Neural crest cell (in vitro differentiated cells): ENCODE results near the gene ZNF813. TPM values are rescaled to one million over a fixed set of nuclear protein-coding genes. Genes with fewer than 3 reads are reported as not detected.
A peak's percentile ranks its signal among the peaks of the same experiment; 100 is the strongest.
"Not testable (repeated sequence)": the region's sequence is repeated elsewhere in the genome, so short reads cannot be mapped to it uniquely, and the experiment has no call there.

Experiments
- DNase-seq: peaks from one replicate; pipeline ENCODE4 v3.0.0; 2021; ENCODE audit warnings: low read depth, mixed read lengths, low spot score
- H3K27ac Mint-ChIP-seq: one replicate; pipeline ENCODE4 v1.8.0; 2021; ENCODE audit warnings: mild to moderate bottlenecking, mixed read lengths; ENCODE audit not compliant: unreplicated experiment
- H3K27me3 Mint-ChIP-seq: 2 replicates; pipeline ENCODE4 v1.8.0; 2021; ENCODE audit warnings: low read depth, mild to moderate bottlenecking, mixed read lengths
- H3K36me3 Mint-ChIP-seq: 2 replicates; pipeline ENCODE4 v1.8.0; 2021; ENCODE audit warnings: low read depth, mild to moderate bottlenecking, mixed read lengths
- H3K4me1 Mint-ChIP-seq: 2 replicates; pipeline ENCODE4 v1.8.0; 2021; ENCODE audit warnings: mixed read lengths
- H3K4me3 Mint-ChIP-seq: one replicate; pipeline ENCODE4 v1.8.0; 2021; ENCODE audit warnings: mild to moderate bottlenecking, mixed read lengths
- H3K9me3 Mint-ChIP-seq: 2 replicates; pipeline ENCODE4 v1.8.0; 2021; ENCODE audit warnings: mixed read lengths
- total RNA-seq: library from RNA; stranded (reverse); gene quantifications from 2 replicates; pipeline ENCODE4 v1.2.1, GENCODE V29; 2021
- TF ChIP-seq, protein P1 (sequence below): fragments of 200-600 bp; sonication (generic); conservative IDR thresholded peaks from 2 replicates; pipeline ENCODE4 v1.5.0; 2021; ENCODE audit warnings: antibody characterized with exemption, mild to moderate bottlenecking

Gene ZNF813
- total RNA-seq, 1 donor from 2014 or later, result 8.6 TPM

GRCh38 chr19:53485046-53486004 is 17.8 kb downstream of the ZNF813 start:
- H3K4me1 Mint-ChIP-seq, result no peaks in the 10 kb centered on the region
- peaks cover 72% of the 10 kb centered on the region for H3K36me3 Mint-ChIP-seq
- H3K27ac Mint-ChIP-seq, result no peak overlapping the region
- no peak for DNase-seq
- no peaks in the 10 kb centered on the region for H3K27me3 Mint-ChIP-seq
- TF ChIP-seq, protein P1, sequence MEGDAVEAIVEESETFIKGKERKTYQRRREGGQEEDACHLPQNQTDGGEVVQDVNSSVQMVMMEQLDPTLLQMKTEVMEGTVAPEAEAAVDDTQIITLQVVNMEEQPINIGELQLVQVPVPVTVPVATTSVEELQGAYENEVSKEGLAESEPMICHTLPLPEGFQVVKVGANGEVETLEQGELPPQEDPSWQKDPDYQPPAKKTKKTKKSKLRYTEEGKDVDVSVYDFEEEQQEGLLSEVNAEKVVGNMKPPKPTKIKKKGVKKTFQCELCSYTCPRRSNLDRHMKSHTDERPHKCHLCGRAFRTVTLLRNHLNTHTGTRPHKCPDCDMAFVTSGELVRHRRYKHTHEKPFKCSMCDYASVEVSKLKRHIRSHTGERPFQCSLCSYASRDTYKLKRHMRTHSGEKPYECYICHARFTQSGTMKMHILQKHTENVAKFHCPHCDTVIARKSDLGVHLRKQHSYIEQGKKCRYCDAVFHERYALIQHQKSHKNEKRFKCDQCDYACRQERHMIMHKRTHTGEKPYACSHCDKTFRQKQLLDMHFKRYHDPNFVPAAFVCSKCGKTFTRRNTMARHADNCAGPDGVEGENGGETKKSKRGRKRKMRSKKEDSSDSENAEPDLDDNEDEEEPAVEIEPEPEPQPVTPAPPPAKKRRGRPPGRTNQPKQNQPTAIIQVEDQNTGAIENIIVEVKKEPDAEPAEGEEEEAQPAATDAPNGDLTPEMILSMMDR, result no peak
- peaks cover 22% of the 10 kb centered on the region for H3K9me3 Mint-ChIP-seq
- H3K4me3 Mint-ChIP-seq, result no peak overlapping the region

DNA sequence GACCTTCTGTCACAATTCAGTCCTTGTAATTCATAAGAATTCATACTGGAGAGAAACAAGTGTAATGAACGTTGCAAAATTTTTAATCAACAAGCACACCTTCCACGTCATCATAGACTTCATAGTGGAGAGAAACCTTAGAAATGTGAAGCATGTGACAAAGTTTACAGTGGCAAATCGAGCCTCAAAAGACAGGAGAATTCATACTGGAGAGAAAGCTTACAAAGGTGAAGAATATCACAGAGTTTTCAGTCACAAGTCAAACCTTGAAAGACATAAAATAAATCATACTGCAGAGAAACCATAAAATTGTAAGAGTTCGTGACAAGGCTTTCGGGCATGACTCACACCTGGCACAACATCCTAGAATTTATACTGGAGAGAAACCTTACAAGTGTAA is 24.6 kb downstream of the ZNF813 start:
- no peak overlapping the region for H3K27ac Mint-ChIP-seq
- peaks cover under 1% of the 10 kb centered on the region for H3K4me1 Mint-ChIP-seq
- peaks cover 29% of the 10 kb centered on the region for H3K9me3 Mint-ChIP-seq
- TF ChIP-seq, protein P1, result no peak
- no peak overlapping the region for H3K4me3 Mint-ChIP-seq
- no peaks in the 10 kb centered on the region for H3K27me3 Mint-ChIP-seq
- H3K36me3 Mint-ChIP-seq, result peaks cover 72% of the 10 kb centered on the region
- DNase-seq, result no peak

DNA sequence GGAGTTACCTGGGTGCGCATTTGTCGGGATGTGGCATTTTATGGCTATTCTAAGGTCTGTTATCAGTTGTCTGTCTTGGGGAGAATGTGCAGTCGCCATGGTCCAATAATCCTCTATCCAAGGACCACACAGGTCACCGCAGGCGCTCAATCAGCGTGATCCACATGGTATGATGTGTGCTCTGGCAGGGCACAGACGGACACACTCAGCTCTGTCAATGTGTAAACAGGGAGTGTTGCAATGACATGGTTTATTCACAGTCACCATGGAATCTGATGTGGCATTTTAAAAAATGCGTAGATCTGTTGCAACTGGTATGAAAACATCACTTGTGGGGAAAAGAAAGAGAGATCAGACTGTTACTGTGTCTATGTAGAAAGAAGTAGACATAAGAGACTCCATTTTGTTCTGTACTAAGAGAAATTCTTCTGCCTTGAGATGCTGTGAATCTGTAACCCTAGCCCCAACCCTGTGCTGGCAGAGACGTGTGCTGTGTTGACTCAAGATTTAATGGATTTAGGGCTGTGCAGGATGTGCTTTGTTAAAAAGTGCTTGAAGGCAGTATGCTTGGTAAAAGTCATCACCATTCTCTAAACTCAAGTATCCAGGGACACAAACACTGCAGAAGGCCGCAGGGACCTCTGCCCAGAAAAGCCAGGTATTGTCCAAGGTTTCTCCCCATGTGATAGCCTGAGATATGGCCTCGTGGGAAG is 29.9 kb downstream of the ZNF813 start:
- not testable (repeated sequence) for H3K4me3 Mint-ChIP-seq, H3K27ac Mint-ChIP-seq, DNase-seq, H3K27me3 Mint-ChIP-seq, H3K4me1 Mint-ChIP-seq
- Mint-ChIP-seq H3K36me3 (peaks cover 31% of the 10 kb centered on the region), H3K9me3 (peaks cover 12% of the 10 kb centered on the region)

DNA sequence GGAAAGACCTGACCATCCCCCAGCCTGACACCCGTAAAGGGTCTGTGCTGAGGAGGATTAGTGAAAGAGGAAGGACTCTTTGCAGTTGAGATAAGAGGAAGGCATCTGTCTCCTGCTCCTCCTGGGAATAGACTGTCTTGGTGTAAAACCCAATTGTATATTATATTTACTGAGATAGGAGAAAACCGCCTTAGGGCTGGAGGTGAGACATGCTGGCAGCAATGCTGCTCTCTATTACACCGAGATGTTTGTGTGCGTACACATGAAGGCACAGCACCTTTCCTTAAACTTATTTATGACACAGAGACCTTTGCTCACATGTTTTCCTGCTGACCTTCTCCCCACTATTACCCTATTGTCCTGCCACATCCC is 30.5 kb downstream of the ZNF813 start:
- Mint-ChIP-seq H3K36me3 (peaks cover 26% of the 10 kb centered on the region), H3K9me3 (peaks cover 10% of the 10 kb centered on the region)
- H3K27ac Mint-ChIP-seq, H3K4me3 Mint-ChIP-seq, DNase-seq, H3K4me1 Mint-ChIP-seq, H3K27me3 Mint-ChIP-seq: not testable (repeated sequence)

DNA sequence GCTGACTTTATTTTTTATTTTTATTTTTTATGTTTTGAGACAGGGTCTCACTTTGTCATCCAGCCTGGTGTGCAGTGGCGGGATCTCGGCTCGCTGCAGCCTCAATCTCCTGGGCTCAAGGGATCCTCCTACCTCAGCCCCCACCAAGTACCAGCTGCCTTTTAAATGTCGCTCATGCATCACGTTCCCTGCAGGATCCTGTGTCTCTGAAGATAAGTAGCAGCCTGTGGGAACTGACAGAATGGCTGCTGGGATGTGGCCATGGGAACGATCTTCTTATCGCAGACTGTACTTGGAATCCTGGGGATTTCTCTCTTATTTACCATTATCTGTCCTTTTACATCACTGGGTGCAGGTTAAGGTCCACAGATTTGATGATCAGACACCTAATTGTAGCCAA is 35.6 kb downstream of the ZNF813 start:
- H3K4me3 Mint-ChIP-seq, DNase-seq, H3K27me3 Mint-ChIP-seq, H3K36me3 Mint-ChIP-seq, H3K4me1 Mint-ChIP-seq, H3K27ac Mint-ChIP-seq, H3K9me3 Mint-ChIP-seq: not testable (repeated sequence)

GRCh38 chr19:53503671-53504364 is 36.3 kb downstream of the ZNF813 start:
- not testable (repeated sequence) for H3K4me3 Mint-ChIP-seq, H3K9me3 Mint-ChIP-seq, H3K4me1 Mint-ChIP-seq, H3K27me3 Mint-ChIP-seq, H3K36me3 Mint-ChIP-seq, DNase-seq, H3K27ac Mint-ChIP-seq

DNA sequence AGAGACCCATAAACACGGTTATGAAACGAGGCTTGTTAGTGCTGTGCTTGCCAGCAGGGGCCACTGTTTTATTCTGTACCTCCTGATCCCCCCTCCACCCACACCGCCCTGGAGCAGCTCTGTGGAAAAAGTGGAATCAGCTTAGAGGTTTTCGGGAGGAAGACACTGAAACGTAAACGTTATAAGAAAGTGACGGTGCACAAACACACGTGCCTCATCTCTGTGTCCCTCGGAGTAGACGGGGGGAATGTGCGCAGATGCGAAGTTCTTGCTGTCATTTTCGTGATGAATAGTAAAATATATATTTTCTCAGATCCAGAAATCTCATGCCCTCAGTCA is 36.8 kb downstream of the ZNF813 start:
- not testable (repeated sequence) for DNase-seq, H3K4me3 Mint-ChIP-seq, H3K27me3 Mint-ChIP-seq, H3K4me1 Mint-ChIP-seq, H3K36me3 Mint-ChIP-seq, H3K9me3 Mint-ChIP-seq, H3K27ac Mint-ChIP-seq
- TF ChIP-seq, protein P1, result peak; percentile 44
